ENCODE measurements around the gene DGKI. TPM values are rescaled to one million over a fixed set of nuclear protein-coding genes. Genes with fewer than 3 reads are reported as not detected.

DGKI gene
- total and polyA plus RNA-seq, 12 donors, result 0.12 to 4.6 (median 1.1) TPM

GRCh38 chr7:137850571-137850970 lies 3.8 kb upstream of the DGKI start:
- Histone ChIP-seq H3K36me3 (replicated peaks in 1 of 2) (no peaks in the 10 kb centered on the region), H3K27me3 (no peaks in the 10 kb centered on the region), H3K9me3 (replicated peaks in 1 of 3) (no peaks in the 10 kb centered on the region), H3K4me1 (replicated peaks in 1 of 2) (peaks cover 7 to 13% of the 10 kb centered on the region in 2 donors), H3K27ac (no peak overlapping the region), H3K4me3 (no peak overlapping the region)
- TF ChIP-seq POLR2A (IDR thresholded peaks at IDR 0.05), result no peak
- no peak for TF ChIP-seq CTCF (IDR thresholded peaks at IDR 0.05)
- no peak for DNase-seq
- intact Hi-C loops (cut with DNase I), result no loop called here
- WGBS, 4 donors, result 30 to 62% (median 48%) methylated on average over 2 of the region's 2 CpGs

GRCh38 chr7:137848095-137848494 lies 1.3 kb upstream of the DGKI start:
- no peak overlapping the region for H3K27ac ChIP-seq
- H3K36me3 ChIP-seq (replicated peaks in 1 of 2), result no peaks in the 10 kb centered on the region
- no peak overlapping the region for H3K4me3 ChIP-seq
- no peaks in the 10 kb centered on the region for H3K9me3 ChIP-seq (replicated peaks in 1 of 3)
- TF ChIP-seq CTCF (IDR thresholded peaks at IDR 0.05) (no peak), POLR2A (IDR thresholded peaks at IDR 0.05) (no peak)
- intact Hi-C loops (cut with DNase I), result no loop called here
- peaks cover 6 to 7% of the 10 kb centered on the region in 2 donors for H3K4me1 ChIP-seq (replicated peaks in 1 of 2)
- WGBS, 4 donors, result 85 to 88% (median 88%) methylated on average over 8 of the region's 8 CpGs
- DNase-seq, result no peak
- no peaks in the 10 kb centered on the region for H3K27me3 ChIP-seq

- Histone ChIP-seq H3K27ac (no peak overlapping the region), H3K4me3 (no peak overlapping the region), H3K36me3 (replicated peaks in 1 of 2) (no peaks in the 10 kb centered on the region), H3K27me3 (no peaks in the 10 kb centered on the region), H3K9me3 (replicated peaks in 1 of 3) (no peaks in the 10 kb centered on the region), H3K4me1 (replicated peaks in 1 of 2) (peaks cover 6 to 7% of the 10 kb centered on the region in 2 donors)
- DNase-seq, result no peak
- TF ChIP-seq POLR2A (IDR thresholded peaks at IDR 0.05), result no peak
- no peak for TF ChIP-seq CTCF (IDR thresholded peaks at IDR 0.05)
- 56 to 68% (median 65%) methylated on average over 18 of the region's 18 CpGs for WGBS, 4 donors
- intact Hi-C loops (cut with DNase I), result no loop called here
Observed at GRCh38 chr7:137847568-137848050, 835 bp upstream of the DGKI start.

GRCh38 chr7:137846549-137846826 lies 286 bp downstream of the DGKI start:
- Histone ChIP-seq H3K9me3 (replicated peaks in 1 of 3) (no peaks in the 10 kb centered on the region), H3K27me3 (no peaks in the 10 kb centered on the region), H3K4me1 (replicated peaks in 1 of 2) (peaks cover 6 to 7% of the 10 kb centered on the region in 2 donors), H3K27ac (no peak overlapping the region), H3K36me3 (replicated peaks in 1 of 2) (no peaks in the 10 kb centered on the region), H3K4me3 (peak overlapping the region in 1 of 4 donors; percentile 49)
- intact Hi-C loops (cut with DNase I), result no loop called here
- WGBS, 4 donors, result 0% methylated on average over 30 to 47 of the region's 47 CpGs; no CpG with 5 or more reads in 2 of the 4 donors
- no peak for DNase-seq
- TF ChIP-seq POLR2A (IDR thresholded peaks at IDR 0.05) (no peak), CTCF (IDR thresholded peaks at IDR 0.05) (no peak)
